ENCODE results near the gene TGFBR3L.
"Not testable (repeated sequence)": the region's sequence is repeated elsewhere in the genome, so short reads cannot be mapped to it uniquely, and the experiment has no call there.

TGFBR3L gene

GRCh38 chr19:7928334-7928706, 13.7 kb downstream of the TGFBR3L start:
- DNase-seq (ENCODE audit: low read depth in 2 of 2): no peak

GRCh38 chr19:7928741-7929701, 14.4 kb downstream of the TGFBR3L start:
- DNase-seq (ENCODE audit: low read depth in 2 of 2): peak in 1 of 2 experiments; percentile 48

DNA sequence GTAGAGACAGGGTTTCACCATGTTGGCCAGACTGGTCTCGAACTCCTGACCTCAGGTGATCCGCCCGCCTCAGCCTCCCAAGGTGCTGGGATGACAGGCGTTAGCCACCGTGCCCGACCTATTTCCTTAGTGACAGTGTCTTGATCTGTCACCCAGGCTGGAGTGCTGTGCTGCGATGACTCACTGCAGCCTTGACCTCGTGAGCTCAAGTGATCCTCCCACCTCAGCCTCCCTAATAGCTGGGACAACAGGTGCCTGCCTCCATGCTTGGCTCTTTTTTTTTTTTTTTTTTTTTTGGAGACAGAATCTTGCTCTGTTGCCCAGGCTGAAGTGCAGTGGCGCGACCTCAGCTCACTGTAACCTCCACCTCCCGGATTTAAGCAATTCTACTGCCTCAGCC, 15.4 kb downstream of the TGFBR3L start:
- not testable (repeated sequence) for DNase-seq (ENCODE audit: low read depth in 2 of 2)

GRCh38 chr19:7930765-7931164, 16.1 kb downstream of the TGFBR3L start:
- DNase-seq (ENCODE audit: low read depth in 2 of 2): no peak

DNA sequence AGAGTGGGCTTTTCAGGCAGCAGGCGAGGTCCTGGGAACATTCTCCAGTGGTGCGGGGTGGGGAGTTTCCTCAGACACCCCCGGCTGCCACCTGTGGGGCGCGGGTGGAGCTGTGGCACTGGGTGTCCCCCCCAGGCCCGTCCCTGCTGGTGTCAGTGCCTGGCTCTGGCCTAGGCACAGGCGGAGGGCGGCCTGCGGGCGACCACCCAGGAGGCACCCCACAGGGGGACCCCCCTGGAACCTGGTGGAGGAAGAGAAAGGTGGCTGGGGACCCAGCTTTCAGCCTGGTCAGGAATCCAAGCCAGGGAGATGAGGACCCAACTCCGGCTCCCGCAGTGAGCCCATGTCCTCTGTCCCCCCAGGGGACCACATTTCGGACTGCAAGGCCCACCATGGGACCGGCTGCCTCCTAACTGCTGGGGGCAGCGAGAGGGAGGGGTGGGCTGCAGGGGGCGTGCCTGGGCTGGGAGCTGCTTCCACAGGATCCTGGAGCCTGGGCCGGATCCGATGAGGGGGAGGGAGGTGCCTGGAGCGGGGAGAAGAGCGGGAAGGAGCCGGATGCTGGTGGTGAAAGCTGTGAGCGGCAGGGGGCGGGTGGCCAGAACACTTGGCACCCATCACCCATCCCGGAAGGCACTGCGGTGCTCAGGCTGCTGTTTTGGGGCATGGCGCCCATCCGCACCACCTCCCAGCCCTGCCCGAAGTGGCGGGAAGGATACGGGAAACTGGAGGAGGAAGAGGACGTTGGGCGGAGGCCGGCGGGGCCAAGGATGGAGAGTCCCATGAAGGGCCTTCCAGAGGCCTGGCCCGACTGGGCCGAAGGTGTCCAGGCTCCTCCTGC, 16.8 kb downstream of the TGFBR3L start:
- DNase-seq (ENCODE audit: low read depth in 2 of 2): no peak

DNA sequence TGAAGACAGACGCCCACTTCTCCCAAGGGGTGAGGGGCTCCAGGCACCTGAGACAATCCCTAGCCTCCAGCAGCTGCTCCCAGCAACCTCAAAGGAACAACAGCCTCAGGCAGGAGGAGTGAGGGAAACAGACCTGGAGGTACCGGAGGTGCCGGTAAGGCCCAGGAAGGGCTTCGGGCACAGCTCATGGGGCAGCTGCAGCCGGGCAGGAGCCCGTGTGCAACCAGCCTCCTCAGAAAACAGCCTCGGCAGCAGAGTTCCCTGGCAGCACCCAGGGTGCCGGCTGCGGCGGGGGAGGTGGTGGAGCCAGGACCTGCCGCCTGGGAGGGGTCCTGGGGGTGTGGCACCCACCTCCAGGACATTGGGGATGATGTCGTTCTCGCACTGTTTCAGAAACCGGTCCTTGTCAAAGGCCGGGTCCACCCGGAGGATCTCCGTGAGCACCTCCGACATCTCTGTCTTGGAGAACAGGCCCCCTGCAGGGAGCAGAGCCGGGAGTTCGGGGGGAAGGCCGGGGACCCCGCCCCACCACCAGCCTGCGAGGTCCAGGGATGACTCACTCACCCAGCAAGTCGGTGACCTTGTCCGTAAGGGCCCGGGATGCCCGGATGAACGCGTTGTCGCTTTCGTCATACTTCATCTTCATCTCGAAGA, 17.8 kb downstream of the TGFBR3L start:
- DNase-seq (ENCODE audit: low read depth in 2 of 2): no peak

DNA sequence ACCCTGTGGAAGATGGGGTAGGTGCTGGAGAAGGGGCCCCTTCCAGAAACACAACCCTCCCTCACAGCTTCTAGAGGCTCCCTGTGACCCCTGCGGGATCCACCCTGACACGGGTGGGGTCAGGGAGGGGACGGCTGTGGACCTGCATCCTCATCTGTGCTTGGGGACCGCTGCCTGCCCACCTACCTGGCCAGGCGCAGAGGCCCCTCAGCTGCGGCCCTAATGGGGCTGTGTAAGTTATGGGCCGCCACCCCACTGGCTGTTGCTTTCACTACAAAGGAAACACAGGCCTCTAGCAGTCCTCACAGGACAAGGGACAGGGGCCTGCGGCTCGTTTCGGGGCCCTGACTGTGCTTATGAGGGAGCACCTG, 18.3 kb downstream of the TGFBR3L start:
- DNase-seq (ENCODE audit: low read depth in 2 of 2): no peak

DNA sequence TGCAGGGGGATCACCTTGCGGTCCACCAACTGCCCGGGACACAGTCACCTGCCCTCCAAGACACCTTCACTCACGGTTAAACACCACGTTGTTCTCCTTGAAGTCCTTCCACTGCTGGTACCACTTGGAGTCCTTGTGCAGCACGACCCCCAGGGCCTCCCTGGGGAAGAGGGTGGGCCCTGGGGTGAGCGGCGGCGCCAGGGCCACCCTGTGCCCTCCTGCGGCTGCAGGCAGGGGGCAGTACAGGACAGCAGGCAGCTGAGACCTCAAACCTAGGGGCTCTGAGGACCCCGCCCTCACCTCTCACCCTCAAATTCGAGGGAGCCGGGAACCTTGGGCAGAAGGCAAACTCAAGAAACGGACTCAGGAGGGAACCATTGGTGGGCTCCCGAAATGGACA, 18.8 kb downstream of the TGFBR3L start:
- no peak for DNase-seq (ENCODE audit: low read depth in 2 of 2)

DNA sequence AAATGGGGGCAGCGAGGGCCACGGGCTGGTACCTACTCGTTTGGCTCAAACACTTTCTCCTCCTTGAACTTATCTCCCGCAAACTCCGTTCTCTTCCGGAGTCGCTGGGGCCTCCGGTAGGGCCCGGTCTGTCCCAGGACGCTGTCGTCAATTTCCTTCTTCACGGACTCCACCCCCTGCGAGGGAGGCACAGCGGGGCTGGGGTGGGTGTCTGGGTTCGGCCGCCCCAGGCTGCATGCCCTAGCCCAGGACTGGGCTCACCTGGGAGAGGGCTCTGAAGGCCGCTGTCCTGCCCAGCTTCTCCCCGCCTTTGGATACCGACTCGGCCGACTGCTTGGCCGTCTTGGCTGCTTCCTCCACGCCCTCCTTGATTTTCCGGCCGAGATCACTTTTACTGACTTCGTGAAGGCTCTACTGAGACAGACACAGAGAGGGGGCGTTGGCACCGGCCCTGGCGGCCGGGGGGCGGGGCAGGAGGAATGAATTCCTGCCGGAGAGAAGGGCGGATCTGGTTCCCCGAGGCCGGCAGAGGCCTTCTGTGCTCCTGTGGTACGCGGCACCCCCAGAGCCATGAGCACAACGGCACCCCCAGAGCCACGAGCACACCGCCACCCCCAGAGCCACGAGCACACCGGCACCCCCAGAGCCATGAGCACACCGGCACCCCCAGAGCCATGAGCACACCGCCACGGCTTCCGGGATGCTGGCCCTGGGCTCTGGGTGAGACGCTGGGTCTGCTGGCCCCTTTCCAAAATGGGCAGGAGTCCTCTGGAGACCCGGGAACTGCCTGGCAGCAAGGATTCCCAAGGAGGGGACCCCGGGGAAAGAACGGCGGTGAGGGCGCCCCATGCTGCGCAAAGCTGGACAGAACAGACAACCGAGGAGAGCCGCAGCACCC, 19.4 kb downstream of the TGFBR3L start:
- DNase-seq (ENCODE audit: low read depth in 2 of 2): no peak

GRCh38 chr19:7934766-7935165, 20.1 kb downstream of the TGFBR3L start:
- no peak for DNase-seq (ENCODE audit: low read depth in 2 of 2)

DNA sequence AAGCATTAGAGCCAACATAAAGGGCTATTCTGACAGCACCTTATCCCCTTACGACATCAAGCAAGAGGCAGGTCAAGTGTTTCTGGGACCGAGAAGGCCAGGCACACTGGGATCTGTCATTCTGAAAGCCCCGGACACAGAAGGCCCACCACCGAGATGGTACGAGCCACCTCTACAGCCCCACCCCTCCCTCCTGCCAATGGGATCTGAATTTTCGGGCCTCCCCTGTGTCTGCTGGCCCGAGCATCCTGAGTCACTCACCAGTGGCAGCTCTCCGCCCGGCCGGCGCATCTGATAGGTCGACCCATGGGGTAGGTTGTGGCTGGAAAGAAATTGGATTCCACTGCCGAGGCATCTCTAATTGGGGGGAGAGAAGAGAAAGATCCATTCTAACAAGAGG, 26.2 kb downstream of the TGFBR3L start:
- DNase-seq (ENCODE audit: low read depth in 2 of 2): no peak

DNA sequence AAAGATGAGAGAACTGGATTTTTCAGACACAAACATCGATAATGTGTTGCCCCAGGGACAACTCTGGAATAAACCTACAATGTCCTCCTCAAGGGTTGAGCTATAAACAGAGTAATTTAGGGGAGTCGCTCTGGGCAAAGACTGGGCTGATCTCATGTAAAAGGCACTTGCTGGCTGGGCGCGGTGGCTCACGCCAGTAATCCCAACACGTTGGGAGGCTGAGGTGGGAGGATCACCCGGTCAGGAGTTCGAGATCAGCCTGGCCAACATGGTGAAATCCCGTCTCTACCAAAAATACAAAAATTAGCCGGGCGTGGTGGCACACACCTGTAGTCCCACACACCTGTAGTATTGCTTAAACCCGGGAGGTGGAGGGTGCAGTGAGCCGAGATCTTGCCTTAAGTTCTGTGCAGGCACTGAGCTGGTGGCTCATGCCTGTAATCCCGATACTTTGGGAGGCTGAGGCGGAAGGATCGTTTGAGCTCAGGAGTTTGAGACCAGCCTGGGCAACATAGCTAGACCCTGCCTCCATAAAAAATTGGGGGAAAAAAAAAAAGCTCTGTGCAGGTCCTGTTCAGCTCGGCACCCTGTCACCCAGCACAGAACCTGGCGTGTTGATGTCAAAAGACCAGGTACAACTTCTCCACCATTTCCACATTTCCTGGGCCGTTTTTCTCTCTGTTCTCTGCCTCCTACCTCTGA, 27.4 kb downstream of the TGFBR3L start:
- DNase-seq (ENCODE audit: low read depth in 2 of 2): no peak

DNA sequence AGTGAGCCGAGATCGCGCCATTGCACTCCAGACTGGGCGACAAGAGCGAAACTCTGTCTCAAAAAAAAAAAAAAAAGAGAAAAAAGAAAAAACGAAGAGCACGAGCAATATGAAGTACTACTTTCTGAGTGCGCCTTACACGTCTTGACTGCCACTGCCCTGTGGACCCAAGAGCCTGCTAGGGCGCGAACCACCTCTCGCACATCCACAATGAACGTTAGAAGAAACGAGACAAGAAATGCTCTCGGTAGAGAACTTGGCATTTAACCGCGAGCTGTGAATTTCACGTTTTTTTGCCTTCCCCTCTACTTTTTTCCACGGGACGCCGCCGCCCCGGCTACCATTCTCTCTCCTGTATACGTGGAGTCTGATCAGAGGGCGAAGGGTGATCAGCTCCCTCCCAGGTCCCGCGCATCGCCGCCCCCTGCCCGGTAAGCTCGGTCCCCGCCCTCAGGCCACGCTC, 28.4 kb downstream of the TGFBR3L start:
- no peak for DNase-seq (ENCODE audit: low read depth in 2 of 2)

- peak; percentile 97 to 98 for DNase-seq (ENCODE audit: low read depth in 2 of 2)
Measured at GRCh38 chr19:7943444-7944176, 29.0 kb downstream of the TGFBR3L start, which contains the start of gene TIMM44. TSS of gene TIMM44 (minus strand) at chr19:7943666. CDS start at chr19:7943651, 15 bp downstream.

DNA sequence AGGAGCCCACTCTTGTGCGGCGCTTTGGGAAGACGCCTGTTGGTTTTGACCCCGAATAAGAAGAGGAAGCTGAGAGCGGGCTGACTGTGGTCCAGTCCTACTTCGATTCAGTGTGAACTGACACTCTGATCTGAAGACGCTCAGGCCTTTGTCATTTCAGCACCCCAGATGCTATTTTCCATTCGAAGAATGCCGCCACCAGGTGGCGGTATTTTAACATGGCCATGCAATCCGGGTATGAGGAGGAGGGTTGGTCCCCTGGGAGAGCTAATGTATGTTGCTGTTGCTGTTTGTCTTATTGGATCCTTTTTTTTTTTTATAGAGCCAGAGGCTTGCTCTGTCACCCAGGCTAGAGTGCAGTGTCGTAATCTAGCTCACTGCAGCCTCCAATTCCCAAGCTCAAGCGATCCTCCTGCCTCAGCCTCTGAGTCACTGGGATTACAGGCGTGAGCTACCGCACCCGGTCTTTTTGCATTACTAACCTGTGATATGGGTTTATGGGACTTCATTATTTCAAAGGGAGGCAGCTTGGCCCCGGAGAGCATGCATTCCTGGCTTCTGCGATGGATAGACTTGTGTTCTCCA, 29.6 kb downstream of the TGFBR3L start:
- DNase-seq (ENCODE audit: low read depth in 2 of 2): peak; percentile 69 to 86

GRCh38 chr19:7947939-7948338, 33.3 kb downstream of the TGFBR3L start:
- no peak for DNase-seq (ENCODE audit: low read depth in 2 of 2)

GRCh38 chr19:7953060-7953459, 38.4 kb downstream of the TGFBR3L start:
- DNase-seq (ENCODE audit: low read depth in 2 of 2): no peak

GRCh38 chr19:7953576-7953975, 38.9 kb downstream of the TGFBR3L start:
- no peak for DNase-seq (ENCODE audit: low read depth in 2 of 2)

DNA sequence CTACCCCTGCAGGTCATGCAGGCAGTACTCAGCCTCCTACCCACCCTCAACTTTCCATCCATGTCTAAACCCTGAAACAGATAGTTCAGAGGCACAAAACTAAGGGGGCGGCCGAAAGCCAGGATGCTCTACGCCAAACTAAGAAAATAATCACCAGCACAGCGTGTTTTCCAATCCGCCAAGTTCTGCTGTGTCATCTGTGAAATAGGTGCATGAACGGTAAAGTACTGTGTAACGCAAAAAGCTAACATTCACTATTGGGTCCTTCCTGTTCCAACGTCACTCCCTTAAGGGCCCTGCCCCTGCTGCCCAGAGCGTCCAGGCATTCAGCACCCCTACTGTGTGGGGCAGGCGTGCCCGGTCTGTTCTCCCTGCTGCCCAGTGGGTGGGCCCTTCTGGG, 41.1 kb downstream of the TGFBR3L start:
- DNase-seq (ENCODE audit: low read depth in 2 of 2): no peak
